Breast epithelium (tissue), 4 donors: Measurements from ENCODE around the gene GADL1. TPM values are rescaled to one million over a fixed set of nuclear protein-coding genes. Genes with fewer than 3 reads are reported as not detected.

Source experiments
- DNase-seq, 2 donors: peaks; one replicate each; pipeline ENCODE4 v3.0.0-alpha.2; 2019; ENCODE audit warnings: low spot score in 2 of 2
- H3K27ac ChIP-seq, 2 donors: fragments of 200-600 bp; sonication (generic) in 1 of 2; one replicate each; pipeline ENCODE4 v1.5.1; 2016 to 2019; ENCODE audit warnings: mild to moderate bottlenecking in 1 of 2
- H3K27me3 ChIP-seq, 2 donors: fragments of 200-600 bp; sonication (generic) in 1 of 2; one replicate each; pipeline versions ENCODE4 v1.5.1 to v1.6.0; 2017 to 2019; ENCODE audit warnings: control low read depth in 1 of 2, mild to moderate bottlenecking in 1 of 2
- H3K36me3 ChIP-seq: fragments of 200-600 bp; one replicate; pipeline ENCODE4 v1.5.1; 2019
- H3K4me1 ChIP-seq, 2 donors: fragments of 200-600 bp; sonication (generic); one replicate each; pipeline ENCODE4 v1.5.1; 2016 to 2019; ENCODE audit warnings: control low read depth in 1 of 2
- H3K4me3 ChIP-seq, 3 donors: fragments of 200-600 bp; sonication (generic); 1 replicate in 2 of 3; 2 replicates in 1 of 3; pipeline ENCODE4 v1.5.1; 2016 to 2019; ENCODE audit warnings: mild to moderate bottlenecking in 3 of 3, moderate library complexity in 2 of 3
- H3K9me3 ChIP-seq, 2 donors: fragments of 200-600 bp; sonication (generic) in 1 of 2; one replicate each; pipeline ENCODE4 v1.5.1; 2016 to 2019; ENCODE audit warnings: control low read depth in 1 of 2
- POLR2A ChIP-seq: fragments of 450-650 bp; IDR thresholded peaks from one replicate; pipeline ENCODE4 v1.6.1; 2016; ENCODE audit warnings: antibody characterized with exemption, mild to moderate bottlenecking, moderate library complexity
- POLR2AphosphoS5 ChIP-seq, 3 donors: sonication (generic); formaldehyde crosslinking; IDR thresholded peaks; one replicate each; pipeline ENCODE4 v1.6.1; 2017; ENCODE audit warnings: antibody characterized with exemption in 3 of 3
- intact Hi-C: fragments of 100-400 bp; cut with DNase I; formaldehyde crosslinking; loops from one replicate; pipeline ENCODE4 v1.15.1; 2023; ENCODE audit warnings: low total_unique reads
- total RNA-seq, 3 donors: library from RNA; depleted of rRNA; stranded (reverse); fragments of >200 nt; gene quantifications; one replicate each; pipeline ENCODE4 v1.1.0, GENCODE V29; 2016
- TF ChIP-seq, protein P1 (sequence below), 3 donors: fragments of 450-650 bp; IDR thresholded peaks; one replicate each; pipeline ENCODE4 v1.5.1; 2016 to 2017; ENCODE audit warnings: antibody characterized with exemption in 3 of 3, mild to moderate bottlenecking in 3 of 3, moderate library complexity in 3 of 3

GADL1 gene
- total RNA-seq, 3 donors from 2014 or later = not detected

DNA sequence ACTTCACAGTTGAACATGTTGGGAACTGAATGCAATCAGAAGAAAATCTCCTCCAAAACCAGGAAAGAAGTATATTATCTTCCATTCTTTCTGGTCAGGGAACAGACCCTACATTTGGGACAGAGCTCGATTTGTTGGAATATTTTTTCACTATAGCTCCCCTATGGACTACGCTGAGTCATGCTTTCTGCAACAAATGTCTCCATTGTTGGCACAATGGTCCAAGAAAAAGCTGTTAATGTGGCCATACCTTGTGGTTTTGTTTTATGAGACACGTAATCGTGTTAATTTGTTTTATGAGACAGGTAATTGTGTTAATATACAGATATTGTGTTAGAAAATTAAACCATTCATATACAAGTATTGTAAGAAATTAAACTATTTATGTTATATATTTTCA, 186.6 kb downstream of the GADL1 start:
- Histone ChIP-seq H3K9me3 (no peaks in the 10 kb centered on the region), H3K4me1 (no peaks in the 10 kb centered on the region)
- no peak for DNase-seq

DNA sequence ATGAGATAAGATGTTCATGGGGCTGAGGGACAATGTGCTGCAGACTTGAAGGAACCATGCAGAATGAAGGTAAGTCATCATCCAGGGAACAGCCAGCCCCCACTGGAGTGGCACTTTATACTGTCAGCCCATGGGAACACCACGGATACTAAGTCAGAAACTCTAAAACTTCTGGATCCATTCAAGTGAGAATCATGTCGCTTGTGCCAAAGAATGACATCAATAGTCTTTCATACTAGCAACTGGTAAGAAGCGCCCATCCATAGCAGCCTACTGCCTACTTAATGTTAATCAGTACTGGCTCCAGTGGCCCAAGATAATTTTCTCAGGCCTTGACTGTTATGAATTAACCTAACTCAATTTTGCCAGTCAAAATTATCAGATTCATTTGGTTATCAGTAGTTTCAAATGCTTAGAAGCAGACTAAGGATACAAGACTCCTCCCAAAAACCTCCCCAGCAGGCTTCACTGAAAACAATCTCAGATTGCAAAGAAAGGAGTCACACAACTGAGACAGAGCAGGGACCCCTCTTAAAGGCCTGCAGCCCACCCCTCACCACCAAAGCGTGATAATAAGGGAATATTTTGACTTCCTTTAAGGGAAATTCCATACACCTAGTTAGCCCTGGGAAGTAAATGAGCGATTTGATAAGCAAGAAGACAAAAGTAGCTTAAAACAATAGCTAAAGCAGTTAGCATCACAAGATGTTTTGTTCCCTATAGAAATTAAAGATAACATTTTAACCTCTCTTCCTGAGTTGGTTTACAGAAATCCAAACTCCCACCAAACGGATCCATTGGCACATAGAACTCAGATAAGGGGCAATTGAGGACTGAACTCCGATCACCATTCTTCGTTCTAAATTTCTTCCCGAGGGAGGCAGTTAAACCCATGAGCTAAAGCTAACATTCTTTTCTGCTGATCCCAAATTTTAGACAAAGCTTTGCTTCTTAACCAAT, 189.2 kb downstream of the GADL1 start:
- DNase-seq = no peak
- intact Hi-C loops = no loop called here
- Histone ChIP-seq H3K27ac (no peak overlapping the region), H3K9me3 (no peaks in the 10 kb centered on the region), H3K4me3 (no peak overlapping the region), H3K27me3 (no peaks in the 10 kb centered on the region), H3K4me1 (no peaks in the 10 kb centered on the region), H3K36me3 (no peaks in the 10 kb centered on the region)
- TF ChIP-seq POLR2A (no peak), POLR2AphosphoS5 (IDR thresholded peaks at IDR 0.05) (no peak)
- TF ChIP-seq, protein P1, sequence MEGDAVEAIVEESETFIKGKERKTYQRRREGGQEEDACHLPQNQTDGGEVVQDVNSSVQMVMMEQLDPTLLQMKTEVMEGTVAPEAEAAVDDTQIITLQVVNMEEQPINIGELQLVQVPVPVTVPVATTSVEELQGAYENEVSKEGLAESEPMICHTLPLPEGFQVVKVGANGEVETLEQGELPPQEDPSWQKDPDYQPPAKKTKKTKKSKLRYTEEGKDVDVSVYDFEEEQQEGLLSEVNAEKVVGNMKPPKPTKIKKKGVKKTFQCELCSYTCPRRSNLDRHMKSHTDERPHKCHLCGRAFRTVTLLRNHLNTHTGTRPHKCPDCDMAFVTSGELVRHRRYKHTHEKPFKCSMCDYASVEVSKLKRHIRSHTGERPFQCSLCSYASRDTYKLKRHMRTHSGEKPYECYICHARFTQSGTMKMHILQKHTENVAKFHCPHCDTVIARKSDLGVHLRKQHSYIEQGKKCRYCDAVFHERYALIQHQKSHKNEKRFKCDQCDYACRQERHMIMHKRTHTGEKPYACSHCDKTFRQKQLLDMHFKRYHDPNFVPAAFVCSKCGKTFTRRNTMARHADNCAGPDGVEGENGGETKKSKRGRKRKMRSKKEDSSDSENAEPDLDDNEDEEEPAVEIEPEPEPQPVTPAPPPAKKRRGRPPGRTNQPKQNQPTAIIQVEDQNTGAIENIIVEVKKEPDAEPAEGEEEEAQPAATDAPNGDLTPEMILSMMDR (IDR thresholded peaks at IDR 0.05) = no peak

More for the DNA sequence above, 186.6 kb downstream of the GADL1 start:
- Histone ChIP-seq H3K27me3 (no peaks in the 10 kb centered on the region), H3K4me3 (no peak overlapping the region), H3K36me3 (no peaks in the 10 kb centered on the region), H3K27ac (no peak overlapping the region)
- intact Hi-C loops = no loop called here
- no peak for TF ChIP-seq POLR2A
- TF ChIP-seq, protein P1 (IDR thresholded peaks at IDR 0.05) = no peak
- no peak for TF ChIP-seq POLR2AphosphoS5 (IDR thresholded peaks at IDR 0.05)

GRCh38 chr3:30702828-30703397, 191.5 kb downstream of the GADL1 start:
- H3K27me3 ChIP-seq = no peaks in the 10 kb centered on the region
- no peaks in the 10 kb centered on the region for H3K36me3 ChIP-seq
- no peak for DNase-seq
- no peaks in the 10 kb centered on the region for H3K9me3 ChIP-seq
- intact Hi-C loops = no loop called here
- no peaks in the 10 kb centered on the region for H3K4me1 ChIP-seq
- no peak overlapping the region for H3K4me3 ChIP-seq
- no peak for TF ChIP-seq POLR2A
- TF ChIP-seq, protein P1 (IDR thresholded peaks at IDR 0.05) = no peak
- TF ChIP-seq POLR2AphosphoS5 (IDR thresholded peaks at IDR 0.05) = no peak
- H3K27ac ChIP-seq = no peak overlapping the region

DNA sequence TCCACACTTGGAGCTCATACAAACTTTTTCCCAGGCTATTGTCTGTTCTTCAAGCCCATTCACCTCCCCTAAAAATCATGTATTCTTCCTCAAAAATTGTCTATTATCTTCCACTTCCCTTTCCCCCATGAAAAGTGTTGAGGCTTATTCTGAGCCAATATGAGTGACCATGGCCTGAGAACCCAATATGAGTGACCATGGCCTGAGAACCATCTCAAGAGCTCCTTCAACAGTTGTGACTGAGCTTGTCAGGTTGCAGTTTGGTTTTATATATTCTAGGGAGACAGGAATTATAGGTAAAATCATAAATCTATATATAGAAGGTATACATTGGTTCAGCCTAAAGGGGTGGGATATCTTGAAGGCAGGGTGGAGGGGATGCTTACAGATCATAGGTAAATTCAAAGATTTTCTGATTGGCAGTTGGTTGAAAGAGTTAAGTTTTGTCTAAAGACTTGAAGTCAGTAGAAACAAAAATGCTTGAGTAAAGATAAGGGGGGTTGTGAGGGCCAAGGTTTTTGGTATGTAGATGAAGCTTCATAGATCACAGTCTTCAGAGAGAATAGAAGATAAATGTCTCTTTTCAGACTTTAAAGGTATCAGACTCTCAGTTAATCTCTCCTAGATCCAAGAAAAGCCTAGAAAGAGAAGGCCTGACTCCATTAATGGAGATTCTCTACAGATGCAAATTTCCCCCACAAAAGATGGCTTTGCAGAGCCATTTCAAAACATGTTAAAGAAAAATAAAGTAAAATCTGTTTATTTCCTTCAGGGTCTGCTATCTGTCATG, 192.2 kb downstream of the GADL1 start:
- intact Hi-C loops = no loop called here
- DNase-seq = no peak
- no peaks in the 10 kb centered on the region for H3K9me3 ChIP-seq

More for the DNA sequence above, 192.2 kb downstream of the GADL1 start:
- no peaks in the 10 kb centered on the region for H3K4me1 ChIP-seq
- TF ChIP-seq POLR2A (no peak), POLR2AphosphoS5 (IDR thresholded peaks at IDR 0.05) (no peak)
- TF ChIP-seq, protein P1 (IDR thresholded peaks at IDR 0.05) = no peak
- H3K27me3 ChIP-seq = no peaks in the 10 kb centered on the region
- no peak overlapping the region for H3K4me3 ChIP-seq
- no peaks in the 10 kb centered on the region for H3K36me3 ChIP-seq
- no peak overlapping the region for H3K27ac ChIP-seq
